K562 (cell line): ENCODE data around the gene HERC3. TPM values are rescaled to one million over a fixed set of nuclear protein-coding genes. Genes with fewer than 3 reads are reported as not detected.

Source experiments
- ATAC-seq: fragments of 200-7000 bp; cut with Tn5 transposase; 3 replicates; pipeline ENCODE4 v1.9.1; 2020; ENCODE audit warnings: moderate library complexity
- BruUV-seq: library from RNA; stranded (reverse); fragments of 400-500 nt; replicated peaks from 2 replicates; lab custom pipeline; 2021; lab: Mats Ljungman, UMichigan
- CTCF ChIA-PET: fragments of 300-600 bp; formaldehyde crosslinking; extraction: SDS; loops from one replicate; lab custom pipeline; 2021; ENCODE audit warnings: low intra/inter-chr PET ratio; lab: Yijun Ruan, JAX
- POLR2A ChIA-PET: fragments of 300-600, 350-650 bp; sonication (Branson Sonifier 250); formaldehyde crosslinking; extraction: SDS; loops from one replicate; lab custom pipeline; 2021; ENCODE audit warnings: antibody characterized with exemption, inconsistent platforms; lab: Yijun Ruan, JAX
- DNase-seq, 4 experiments: peaks; one replicate each; pipeline versions ENCODE4 v3.0.0 to v3.0.0-alpha.2; 2011 to 2018; ENCODE audit warnings: low spot score in 3 of 4, mixed read lengths in 3 of 4; ENCODE audit errors: extremely low read depth in 1 of 4
- FAIRE-seq: peaks from 2 replicates; lab custom pipeline; 2011; peaks lifted over from hg19 to GRCh38; lab: Jason Lieb, UNC
- H2AFZ ChIP-seq: 2 replicates; pipeline ENCODE4 v1.6.0; 2011; ENCODE audit warnings: low read depth, low read length, control low read depth, inconsistent platforms
- H3K27ac ChIP-seq: fragments of 200-600 bp; 3 replicates; pipeline ENCODE4 v1.8.0; 2011; ENCODE audit warnings: low read depth, mild to moderate bottlenecking, control low read depth, inconsistent platforms, low read length, moderate library complexity, mixed read lengths; ENCODE audit errors: extremely low read depth
- H3K27me3 ChIP-seq, 2 experiments: fragments of 300-600 bp in 1 of 2; 2 replicates in 1 of 2; 3 replicates in 1 of 2; pipeline versions ENCODE4 v1.6.0 to v1.8.0; 2011; ENCODE audit warnings: inconsistent platforms in 2 of 2, low read length in 2 of 2, mild to moderate bottlenecking in 1 of 2, mixed read lengths in 1 of 2, moderate library complexity in 1 of 2; ENCODE audit not compliant: control insufficient read depth in 2 of 2, insufficient read depth in 2 of 2
- H3K36me3 ChIP-seq: fragments of 300-600 bp; 3 replicates; pipeline ENCODE4 v1.8.0; 2011; ENCODE audit warnings: mild to moderate bottlenecking, low read length, inconsistent platforms; ENCODE audit not compliant: control insufficient read depth, insufficient read depth
- H3K4me1 ChIP-seq, 2 experiments: fragments of 200-600 bp in 1 of 2; replicated peaks in 1 of 2; 2 replicates in 1 of 2; 3 replicates in 1 of 2; pipeline versions ENCODE4 v1.5.1 to v1.8.0; 2011; ENCODE audit warnings: inconsistent platforms in 2 of 2, low read length in 2 of 2, mild to moderate bottlenecking in 1 of 2, mixed read lengths in 1 of 2, moderate library complexity in 1 of 2; ENCODE audit not compliant: control insufficient read depth in 2 of 2, insufficient read depth in 2 of 2
- H3K4me2 ChIP-seq: 2 replicates; pipeline ENCODE4 v1.6.1; 2011; ENCODE audit warnings: low read length, control low read depth, inconsistent platforms, mixed read lengths; ENCODE audit not compliant: insufficient read depth
- H3K4me3 ChIP-seq: fragments of 200-600 bp; sonication (generic), shearing (Covaris generic); 2 replicates; pipeline ENCODE4 v1.5.1; 2016; ENCODE audit warnings: control low read depth, inconsistent platforms
- H3K79me2 ChIP-seq: fragments of 200-600 bp; 3 replicates; pipeline ENCODE4 v1.8.0; 2011; ENCODE audit warnings: low read length, inconsistent platforms; ENCODE audit not compliant: control insufficient read depth, insufficient read depth
- H3K9ac ChIP-seq, 2 experiments: 2 replicates each; pipeline versions ENCODE4 v1.6.0 to v1.6.1; 2011; ENCODE audit warnings: low read depth in 2 of 2, low read length in 2 of 2, control low read depth in 1 of 2, inconsistent platforms in 1 of 2, mild to moderate bottlenecking in 1 of 2, mixed read lengths in 1 of 2; ENCODE audit not compliant: insufficient read depth in 1 of 2
- H3K9me1 ChIP-seq: one replicate; pipeline ENCODE4 v1.6.0; 2011; ENCODE audit warnings: inconsistent platforms, mild to moderate bottlenecking, low read length, moderate library complexity; ENCODE audit not compliant: control insufficient read depth, insufficient read depth
- H3K9me3 ChIP-seq: replicated peaks from 2 replicates; pipeline ENCODE4 v1.5.1; 2011; ENCODE audit warnings: low read depth, low read length, inconsistent platforms; ENCODE audit not compliant: control insufficient read depth, insufficient read depth
- H4K20me1 ChIP-seq: replicated peaks from 2 replicates; pipeline ENCODE4 v1.6.1; 2011; ENCODE audit warnings: low read length, inconsistent platforms, mixed read lengths; ENCODE audit not compliant: control insufficient read depth, insufficient read depth
- CEBPB ChIP-seq: fragments of 450-650 bp; IDR thresholded peaks from 2 replicates; pipeline ENCODE4 v1.6.1; 2016; ENCODE audit warnings: missing genetic modification characterization, missing compliant biosample characterization
- CEBPG ChIP-seq, 3 experiments: fragments of 200-800 bp in 1 of 3; sonication (Bioruptor generic) in 1 of 3; sonication (generic) in 1 of 3; formaldehyde crosslinking in 1 of 3; IDR thresholded peaks in 2 of 3; conservative IDR thresholded peaks in 1 of 3; 2 replicates each; pipeline versions ENCODE4 v1.6.1 to v1.8.0; 2016 to 2022; ENCODE audit warnings: missing compliant biosample characterization in 2 of 3, missing genetic modification characterization in 2 of 3, mild to moderate bottlenecking in 1 of 3, missing genetic modification reagents in 1 of 3
- ETV6 ChIP-seq, 3 experiments: fragments of 150-350 bp in 1 of 3; sonication (generic) in 1 of 3; formaldehyde crosslinking in 1 of 3; IDR thresholded peaks; 2 replicates each; pipeline versions ENCODE4 v1.6.1 to v1.8.0; 2014 to 2022; ENCODE audit warnings: borderline replicate concordance in 2 of 3, low read depth in 2 of 3, antibody characterized with exemption in 1 of 3, low read length in 1 of 3, mild to moderate bottlenecking in 1 of 3, missing genetic modification reagents in 1 of 3
- RHOXF2B ChIP-seq: fragments of 250-450 bp; sonication (Bioruptor Pico); conservative IDR thresholded peaks from 2 replicates; pipeline ENCODE4 v1.5.1; 2021
- ZNF316 ChIP-seq: fragments of 450-650 bp; IDR thresholded peaks from 2 replicates; pipeline ENCODE4 v1.6.1; 2016
- ZNF384 ChIP-seq: IDR thresholded peaks from 2 replicates; pipeline ENCODE4 v1.6.1; 2012; ENCODE audit warnings: low read depth, low read length, improper control_type of control experiment
- WGBS: fragments of 100-300 bp; shearing (Covaris generic); methylation state at CpG from one replicate; pipeline ENCODE4 v1.1.6; 2016; ENCODE audit warnings: low coverage, mixed read lengths; ENCODE audit not compliant: insufficient coverage; ENCODE audit errors: missing lambda C conversion rate; 5-methylcytosine and 5-hydroxymethylcytosine counted together
- in situ Hi-C: fragments of 300-500 bp; cut with MboI; formaldehyde crosslinking; loops from 4 replicates; pipeline ENCODE4 v1.15.0; 2018; ENCODE audit warnings: inconsistent platforms, mixed read lengths
- intact Hi-C: fragments of 100-400 bp; cut with micrococcal nuclease; formaldehyde crosslinking; loops from 2 replicates; pipeline ENCODE4 v1.14.2; 2022
- polyA plus RNA-seq, 8 experiments: library from polyadenylated mRNA; depleted of rRNA in 4 of 8; stranded (reverse) in 5 of 8; unstranded in 3 of 8; fragments of >200 nt; fragmentation: Nextera tagmentation in 2 of 8; fragmentation: Illumina TruSeq in 1 of 8; extraction: Ambion mirVana in 2 of 8; extraction: Trizol in 1 of 8; gene quantifications; 2 replicates each; pipeline versions ENCODE4 v1.2.1 to v1.2.3, GENCODE V29; 2011 to 2014; ENCODE audit warnings: inconsistent platforms in 1 of 8, missing spikeins in 1 of 8
- total RNA-seq, 7 experiments: library from RNA; depleted of rRNA in 6 of 7; stranded (reverse); fragments of >200 nt in 6 of 7; fragmentation: Illumina TruSeq in 2 of 7; extraction: Trizol in 2 of 7; gene quantifications; 2 replicates each; pipeline versions ENCODE4 v1.2.1 to v1.2.3, GENCODE V29; 2011 to 2021; ENCODE audit warnings: low replicate concordance in 1 of 7

The HERC3 gene
- total and polyA plus RNA-seq, 9 of the 15 experiments (the other 6 are each of a cell fraction or from before 2014, with no cell fraction given) = 1.8 to 13.1 (median 7.6) TPM

DNA sequence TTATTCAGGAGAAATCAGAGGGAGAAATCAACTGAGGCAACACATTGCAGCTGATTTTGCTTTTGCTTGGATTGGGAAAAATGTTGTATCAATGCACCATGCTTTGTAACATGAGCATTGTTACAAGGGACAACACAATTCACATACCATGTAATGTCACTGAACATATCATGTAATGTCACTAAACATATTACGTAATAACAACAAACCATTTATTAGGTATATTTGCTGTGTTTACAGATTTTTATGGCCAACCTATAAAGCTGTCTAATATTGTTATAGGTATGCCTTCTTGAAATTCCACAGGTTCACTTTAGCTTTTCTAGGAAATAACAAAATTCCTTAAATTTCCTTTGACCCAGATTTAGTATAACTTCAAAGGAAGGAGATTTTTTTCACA, 5.0 kb upstream of the HERC3 start:
- FAIRE-seq = no peak
- H3K9me1 ChIP-seq = no peaks in the 10 kb centered on the region
- H3K4me2 ChIP-seq = no peak overlapping the region
- H3K79me2 ChIP-seq = no peaks in the 10 kb centered on the region
- H3K36me3 ChIP-seq = no peaks in the 10 kb centered on the region
- H3K4me3 ChIP-seq = no peak overlapping the region
- H3K27ac ChIP-seq = no peak overlapping the region
- TF ChIP-seq ZNF316 (peak; percentile 24; the same call in 1 of the 2 replicates), ETV6 (IDR thresholded peaks at IDR 0.05; ENCODE audit: borderline replicate concordance in 1 of 2, low read depth in 2 of 2, low read length in 1 of 2) (no peak), ETV6 (CRISPR knock-in tag; IDR thresholded peaks at IDR 0.05; ENCODE audit: borderline replicate concordance) (no peak), RHOXF2B (CRISPR knock-in tag) (no peak), CEBPB (tag) (peak; percentile 80), CEBPG (CRISPR knock-in tag; IDR thresholded peaks at IDR 0.05) (no peak), CEBPG (tag; conservative IDR thresholded peaks at IDR 0.05 in 1 of 2, IDR thresholded peaks at IDR 0.05 in 1 of 2) (peak; percentile 36 to 88; a peak in 2 of 4 replicates), ZNF384 (no peak)
- intact Hi-C loops (no loop called here), in situ Hi-C loops (no loop called here)
- no TSS peak for BruUV-seq
- ATAC-seq = no peak
- H2AFZ ChIP-seq = no peak overlapping the region
- H3K9ac ChIP-seq = no peak overlapping the region
- peaks cover 0 to 7% of the 10 kb centered on the region in 2 experiments; a peak in 2 of 5 replicates for H3K4me1 ChIP-seq
- ChIA-PET POLR2A (no interaction called here), CTCF (no interaction called here)
- DNase-seq = no peak
- H4K20me1 ChIP-seq = no peaks in the 10 kb centered on the region
- H3K27me3 ChIP-seq = peaks cover 0 to 2% of the 10 kb centered on the region in 2 experiments; a peak in 1 of 5 replicates
- H3K9me3 ChIP-seq = no peaks in the 10 kb centered on the region
- 15% methylated on average over 1 of the region's 1 CpG for WGBS
